Measurements from ENCODE around the gene CLN3.
"Not testable (repeated sequence)": the region's sequence is repeated elsewhere in the genome, so short reads cannot be mapped to it uniquely, and the experiment has no call there.

Gene CLN3

GRCh38 chr16:28511031-28511430 is 19.2 kb upstream of the CLN3 start:
- H3K27ac ChIP-seq, result no peak overlapping the region
- no peak for TF ChIP-seq ZFX (IDR thresholded peaks at IDR 0.05)
- TF ChIP-seq, protein P1, sequence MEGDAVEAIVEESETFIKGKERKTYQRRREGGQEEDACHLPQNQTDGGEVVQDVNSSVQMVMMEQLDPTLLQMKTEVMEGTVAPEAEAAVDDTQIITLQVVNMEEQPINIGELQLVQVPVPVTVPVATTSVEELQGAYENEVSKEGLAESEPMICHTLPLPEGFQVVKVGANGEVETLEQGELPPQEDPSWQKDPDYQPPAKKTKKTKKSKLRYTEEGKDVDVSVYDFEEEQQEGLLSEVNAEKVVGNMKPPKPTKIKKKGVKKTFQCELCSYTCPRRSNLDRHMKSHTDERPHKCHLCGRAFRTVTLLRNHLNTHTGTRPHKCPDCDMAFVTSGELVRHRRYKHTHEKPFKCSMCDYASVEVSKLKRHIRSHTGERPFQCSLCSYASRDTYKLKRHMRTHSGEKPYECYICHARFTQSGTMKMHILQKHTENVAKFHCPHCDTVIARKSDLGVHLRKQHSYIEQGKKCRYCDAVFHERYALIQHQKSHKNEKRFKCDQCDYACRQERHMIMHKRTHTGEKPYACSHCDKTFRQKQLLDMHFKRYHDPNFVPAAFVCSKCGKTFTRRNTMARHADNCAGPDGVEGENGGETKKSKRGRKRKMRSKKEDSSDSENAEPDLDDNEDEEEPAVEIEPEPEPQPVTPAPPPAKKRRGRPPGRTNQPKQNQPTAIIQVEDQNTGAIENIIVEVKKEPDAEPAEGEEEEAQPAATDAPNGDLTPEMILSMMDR (conservative IDR thresholded peaks at IDR 0.05), result no peak

DNA sequence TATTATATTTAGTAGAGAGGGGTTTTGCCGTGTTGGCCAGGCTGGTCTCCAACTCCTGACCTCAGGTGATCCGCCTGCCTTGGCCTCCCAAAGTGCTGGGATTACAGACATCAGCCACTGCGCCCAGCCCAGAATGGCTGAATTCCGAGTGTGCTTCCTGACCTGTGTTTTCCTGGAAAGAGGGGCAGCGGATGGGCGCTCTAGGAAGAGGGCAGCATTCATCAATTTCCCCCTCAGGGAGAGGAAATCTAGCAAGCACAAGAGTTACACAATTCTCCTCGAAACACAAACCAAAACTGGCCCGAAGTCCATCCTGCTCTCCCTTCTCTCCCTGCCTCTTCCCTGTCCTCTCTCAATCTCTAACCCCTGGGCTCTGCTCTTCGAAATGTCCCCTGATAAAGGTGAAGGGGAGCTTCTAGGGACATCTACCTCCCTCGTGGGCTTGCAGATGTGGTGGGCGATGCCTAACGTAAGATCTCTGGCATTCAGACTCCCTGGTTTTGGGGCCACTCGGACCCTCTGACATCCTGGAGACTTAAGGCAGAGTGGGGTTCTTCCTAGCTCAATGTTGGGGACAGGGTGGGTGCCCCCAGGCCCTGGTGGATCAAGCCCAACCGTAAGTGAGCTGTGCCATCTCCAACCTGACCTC is 13.7 kb upstream of the CLN3 start:
- TF ChIP-seq, protein P1 (conservative IDR thresholded peaks at IDR 0.05), result no peak
- TF ChIP-seq ZFX (IDR thresholded peaks at IDR 0.05), result no peak
- H3K27ac ChIP-seq, result peak overlapping the region; percentile 75

GRCh38 chr16:28504707-28505404 is 13.0 kb upstream of the CLN3 start:
- no peak for TF ChIP-seq ZFX (IDR thresholded peaks at IDR 0.05)
- TF ChIP-seq, protein P1 (conservative IDR thresholded peaks at IDR 0.05), result no peak
- H3K27ac ChIP-seq, result peak overlapping the region; percentile 75

- no peak for TF ChIP-seq ZFX (IDR thresholded peaks at IDR 0.05)
- TF ChIP-seq, protein P1 (conservative IDR thresholded peaks at IDR 0.05), result no peak
- peak overlapping the region; percentile 75 for H3K27ac ChIP-seq
Measured at GRCh38 chr16:28503470-28504259, 11.8 kb upstream of the CLN3 start.

GRCh38 chr16:28502290-28502689 is 10.4 kb upstream of the CLN3 start:
- TF ChIP-seq, protein P1 (conservative IDR thresholded peaks at IDR 0.05), result no peak
- TF ChIP-seq ZFX (IDR thresholded peaks at IDR 0.05), result no peak
- H3K27ac ChIP-seq, result no peak overlapping the region

DNA sequence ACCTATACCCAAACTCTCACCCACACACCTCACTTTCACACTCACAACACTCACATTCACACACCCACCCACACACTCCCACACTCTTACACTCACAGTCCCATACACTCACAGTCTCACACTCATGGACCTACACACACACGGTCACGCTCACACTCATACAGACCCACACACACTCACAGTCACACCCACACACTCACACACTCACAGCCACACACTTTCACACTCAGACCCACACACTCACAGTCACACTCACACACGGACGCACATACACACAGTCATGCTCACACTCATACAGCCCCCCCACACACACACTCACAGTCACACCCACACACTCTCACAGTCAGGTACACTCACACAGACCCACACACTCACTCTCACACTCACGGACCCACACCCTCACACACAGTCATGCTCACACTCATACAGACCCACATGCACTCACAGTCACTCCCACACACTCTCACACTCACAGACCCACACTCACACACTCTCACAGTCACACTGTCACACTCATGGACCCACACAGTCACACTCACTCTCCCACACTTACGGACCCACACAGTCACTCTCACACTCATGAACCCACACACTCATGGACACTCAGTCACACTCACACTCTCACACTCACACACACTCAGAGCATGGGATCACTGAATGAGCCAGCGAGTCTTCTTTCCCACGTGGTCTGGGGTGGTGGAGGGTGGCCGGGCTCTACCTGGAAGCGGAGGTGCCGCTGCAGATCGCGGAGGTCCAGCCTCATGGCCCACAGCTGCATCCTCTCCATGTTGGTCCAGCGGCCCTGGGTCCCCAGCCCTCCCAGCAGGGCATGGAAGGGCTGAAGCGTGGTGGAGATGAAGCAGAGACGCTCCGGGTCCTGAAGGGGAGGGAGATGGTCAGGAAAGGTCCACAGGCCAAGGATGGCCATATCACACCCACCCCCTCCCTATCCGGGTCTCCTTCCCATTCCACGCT is 9.7 kb upstream of the CLN3 start:
- H3K27ac ChIP-seq, result no peak overlapping the region
- TF ChIP-seq, protein P1 (conservative IDR thresholded peaks at IDR 0.05), result no peak
- no peak for TF ChIP-seq ZFX (IDR thresholded peaks at IDR 0.05)

DNA sequence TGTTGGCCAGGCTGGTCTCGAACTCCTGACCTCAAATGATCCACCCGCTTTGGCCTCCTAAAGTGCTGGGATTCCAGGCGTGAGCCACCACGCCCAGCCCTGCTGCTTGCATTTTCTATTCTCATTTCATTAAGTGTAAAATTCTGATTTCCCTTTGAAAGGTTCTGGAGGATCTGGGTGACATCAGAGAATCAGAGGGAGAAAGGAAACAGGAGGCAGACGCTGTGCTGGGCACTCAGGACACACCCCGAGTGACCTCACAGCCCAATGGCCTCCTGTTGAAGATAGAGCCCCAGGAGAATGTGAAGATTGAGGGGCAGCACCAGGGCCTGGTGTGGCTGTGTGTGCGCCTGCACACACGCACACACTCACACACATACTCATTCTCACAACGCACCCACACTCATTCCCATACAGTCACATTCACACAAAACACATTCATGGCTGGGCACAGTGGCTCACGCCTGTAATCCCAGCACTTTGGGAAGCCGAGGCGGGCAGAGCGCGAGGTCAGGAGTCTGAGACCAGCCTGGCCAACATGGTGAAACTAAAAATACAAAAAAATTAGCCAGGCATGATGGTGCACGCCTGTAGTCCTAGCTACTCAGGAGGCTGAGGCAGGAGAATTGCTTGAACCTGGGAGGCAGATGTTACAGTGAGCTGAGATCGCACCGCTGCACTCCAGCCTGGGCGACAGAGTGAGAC is 8.8 kb upstream of the CLN3 start:
- not testable (repeated sequence) for H3K27ac ChIP-seq

Measured in C4-2B (cell line).